Thyroid gland (tissue), 4 donors: ENCODE data around the gene MISP3.

Experiments
- CTCF ChIP-seq, 6 experiments: fragments of 200-600 bp in 3 of 6; fragments of 450-650 bp in 3 of 6; sonication (generic) in 3 of 6; IDR thresholded peaks; one replicate each; pipeline ENCODE4 v1.5.1; 2016 to 2019; ENCODE audit warnings: antibody characterized with exemption in 6 of 6, mild to moderate bottlenecking in 2 of 6, inconsistent platforms in 1 of 6, moderate library complexity in 1 of 6
- POLR2A ChIP-seq, 2 donors: fragments of 450-650 bp; IDR thresholded peaks; one replicate each; pipeline ENCODE4 v1.6.1; 2017; ENCODE audit warnings: antibody characterized with exemption in 2 of 2, mild to moderate bottlenecking in 2 of 2, moderate library complexity in 1 of 2

GRCh38 chr19:14033946-14034345 is 38.6 kb upstream of the MISP3 start:
- TF ChIP-seq CTCF (IDR thresholded peaks at IDR 0.05), result no peak
- no peak for TF ChIP-seq POLR2A (IDR thresholded peaks at IDR 0.05)
